ENCODE measurements around the gene CDC42EP5. TPM values are rescaled to one million over a fixed set of nuclear protein-coding genes. Genes with fewer than 3 reads are reported as not detected.
"Not testable (repeated sequence)": the region's sequence is repeated elsewhere in the genome, so short reads cannot be mapped to it uniquely, and the experiment has no call there.

Gene CDC42EP5
- total RNA-seq, 2 donors from 2014 or later, result 102 to 193 TPM

DNA sequence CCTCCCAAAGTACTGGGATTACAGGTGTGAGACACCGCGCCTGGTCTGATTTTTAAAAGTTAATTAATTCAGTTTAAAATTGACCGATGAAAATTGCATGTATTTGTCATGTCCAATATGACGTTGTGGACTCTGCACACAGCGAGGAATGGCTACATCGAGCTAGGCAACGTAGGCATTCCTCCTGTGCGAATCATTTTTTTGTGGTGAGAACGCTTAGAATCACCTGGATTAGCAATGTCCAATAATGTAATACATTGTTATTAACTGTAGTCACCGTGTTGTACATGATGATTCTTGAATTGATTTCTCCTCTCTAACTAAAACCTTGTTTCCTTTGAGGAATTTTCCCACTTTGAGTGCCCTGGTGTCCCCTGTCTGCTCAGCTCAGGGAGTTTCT is 33.0 kb upstream of the CDC42EP5 start:
- no peaks in the 10 kb centered on the region for H3K4me1 ChIP-seq (replicated peaks)
- H3K27me3 ChIP-seq (replicated peaks; ENCODE audit: insufficient read depth), result no peaks in the 10 kb centered on the region
- intact Hi-C loops (cut with DNase I), result no loop called here
- TF ChIP-seq POLR2AphosphoS5 (IDR thresholded peaks at IDR 0.05) (no peak), POLR2A (IDR thresholded peaks at IDR 0.05) (no peak), CTCF (IDR thresholded peaks at IDR 0.05) (no peak)
- H3K9me3 ChIP-seq, result no peaks in the 10 kb centered on the region
- H3K4me3 ChIP-seq, result no peak overlapping the region
- WGBS, result 72% methylated on average over 10 of the region's 10 CpGs
- no peak for DNase-seq (ENCODE audit: low spot score)
- H3K36me3 ChIP-seq, result no peaks in the 10 kb centered on the region
- H3K27ac ChIP-seq, result no peak overlapping the region

DNA sequence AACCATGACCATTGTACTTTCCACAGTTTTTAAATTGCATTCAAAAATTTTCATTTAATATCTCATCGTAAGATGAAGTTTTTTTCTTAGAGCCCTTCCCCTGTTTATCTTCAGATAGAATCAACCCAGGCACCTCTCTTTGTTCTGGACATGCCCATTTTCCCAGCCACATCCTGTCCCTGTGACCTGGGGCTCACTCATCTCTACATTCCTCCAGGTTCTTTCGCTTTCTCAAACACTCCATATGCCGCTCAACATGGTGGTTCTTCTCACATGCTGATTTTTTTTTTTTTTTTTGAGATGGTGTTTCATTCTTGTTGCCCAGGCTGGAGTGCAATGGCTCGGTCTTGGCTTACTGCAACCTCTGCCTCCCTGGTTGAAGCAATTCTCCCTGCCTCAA is 32.4 kb upstream of the CDC42EP5 start:
- WGBS, result 75% methylated on average over 4 of the region's 4 CpGs
- H3K9me3 ChIP-seq; H3K36me3 ChIP-seq; H3K27me3 ChIP-seq (replicated peaks; ENCODE audit: insufficient read depth); H3K27ac ChIP-seq; H3K4me3 ChIP-seq; H3K4me1 ChIP-seq (replicated peaks); DNase-seq (ENCODE audit: low spot score); intact Hi-C loops (cut with DNase I): not testable (repeated sequence)

DNA sequence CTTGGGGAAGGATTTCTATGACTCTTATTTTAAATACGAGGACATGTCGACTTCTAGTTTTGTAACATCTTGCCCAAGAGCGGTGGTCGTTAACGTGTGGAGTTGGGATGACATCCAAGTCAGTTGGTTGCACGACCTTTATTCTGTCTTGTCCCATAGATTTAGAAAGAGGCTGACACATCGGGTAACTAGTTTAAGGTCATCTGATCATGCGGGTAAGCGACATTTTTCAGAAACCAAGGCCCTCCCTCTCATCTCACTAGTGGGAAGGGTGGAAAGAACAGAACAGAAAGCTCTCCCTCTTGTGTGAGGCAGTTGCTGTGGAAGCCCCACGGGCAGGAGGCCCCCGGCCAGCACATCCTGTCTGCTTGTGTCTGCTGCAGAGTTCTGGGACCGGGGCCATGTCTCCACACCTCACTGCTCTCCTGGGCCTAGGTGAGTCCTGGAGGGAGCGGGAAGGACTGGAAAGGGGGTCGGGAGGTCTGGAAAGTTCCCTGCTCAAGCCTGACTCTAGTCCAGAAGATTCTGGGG is 29.5 kb upstream of the CDC42EP5 start, which contains the start of gene LAIR2:
Gene LAIR2 (plus strand): TSS at position 314 of the 531 bp plus-strand sequence. CDS start 88 bp downstream, at position 402.
- intact Hi-C loops (cut with DNase I), result no loop called here
- DNase-seq (ENCODE audit: low spot score), result no peak
- H3K27me3 ChIP-seq (replicated peaks; ENCODE audit: insufficient read depth), result no peaks in the 10 kb centered on the region
- H3K27ac ChIP-seq, result no peak within 1 kb of the TSS
- TF ChIP-seq POLR2A (IDR thresholded peaks at IDR 0.05), result no peak
- no peak for TF ChIP-seq CTCF (IDR thresholded peaks at IDR 0.05)
- no peak for TF ChIP-seq POLR2AphosphoS5 (IDR thresholded peaks at IDR 0.05)
- H3K36me3 ChIP-seq, result no peaks in the 10 kb centered on the region
- no peaks in the 10 kb centered on the region for H3K9me3 ChIP-seq
- no peak within 1 kb of the TSS for H3K4me3 ChIP-seq
- no peaks in the 10 kb centered on the region for H3K4me1 ChIP-seq (replicated peaks)
- 72% methylated on average over 14 of the region's 14 CpGs for WGBS

- H3K4me3 ChIP-seq; H3K27ac ChIP-seq; H3K36me3 ChIP-seq; H3K9me3 ChIP-seq; H3K27me3 ChIP-seq (replicated peaks; ENCODE audit: insufficient read depth); DNase-seq (ENCODE audit: low spot score); intact Hi-C loops (cut with DNase I); H3K4me1 ChIP-seq (replicated peaks): not testable (repeated sequence)
- 83% methylated on average over 8 of the region's 9 CpGs for WGBS
These were observed 25.3 kb upstream of the CDC42EP5 start for GRCh38 chr19:54498451-54498772.

GRCh38 chr19:54497747-54498450 is 24.8 kb upstream of the CDC42EP5 start:
- H3K4me3 ChIP-seq; H3K4me1 ChIP-seq (replicated peaks); H3K9me3 ChIP-seq; H3K27ac ChIP-seq; intact Hi-C loops (cut with DNase I); DNase-seq (ENCODE audit: low spot score); H3K27me3 ChIP-seq (replicated peaks; ENCODE audit: insufficient read depth); H3K36me3 ChIP-seq: not testable (repeated sequence)
- 78% methylated on average over 7 of the region's 15 CpGs for WGBS

DNA sequence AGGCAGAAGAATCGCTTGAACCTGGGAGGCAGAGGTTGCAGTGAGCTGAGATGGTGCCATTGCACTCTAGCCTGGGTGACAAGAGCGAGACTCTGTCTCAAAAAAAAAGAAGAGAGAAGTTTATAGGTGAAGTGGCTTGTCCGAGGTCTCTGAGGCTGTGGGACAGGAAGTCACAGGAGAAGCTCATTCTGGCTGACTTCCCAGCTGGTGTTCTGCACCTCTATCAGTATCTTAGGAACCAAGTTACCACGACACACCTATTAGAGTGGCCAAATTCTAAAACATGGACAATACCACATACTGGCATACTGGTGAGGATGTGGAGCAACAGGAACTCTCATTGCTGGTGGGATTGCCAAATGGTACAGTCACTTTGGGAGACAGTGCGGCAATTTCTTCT is 22.2 kb upstream of the CDC42EP5 start:
- H3K4me1 ChIP-seq (replicated peaks); H3K27me3 ChIP-seq (replicated peaks; ENCODE audit: insufficient read depth); H3K27ac ChIP-seq; H3K4me3 ChIP-seq; DNase-seq (ENCODE audit: low spot score); H3K9me3 ChIP-seq; H3K36me3 ChIP-seq; intact Hi-C loops (cut with DNase I): not testable (repeated sequence)
- 66% methylated on average over 5 of the region's 5 CpGs for WGBS

DNA sequence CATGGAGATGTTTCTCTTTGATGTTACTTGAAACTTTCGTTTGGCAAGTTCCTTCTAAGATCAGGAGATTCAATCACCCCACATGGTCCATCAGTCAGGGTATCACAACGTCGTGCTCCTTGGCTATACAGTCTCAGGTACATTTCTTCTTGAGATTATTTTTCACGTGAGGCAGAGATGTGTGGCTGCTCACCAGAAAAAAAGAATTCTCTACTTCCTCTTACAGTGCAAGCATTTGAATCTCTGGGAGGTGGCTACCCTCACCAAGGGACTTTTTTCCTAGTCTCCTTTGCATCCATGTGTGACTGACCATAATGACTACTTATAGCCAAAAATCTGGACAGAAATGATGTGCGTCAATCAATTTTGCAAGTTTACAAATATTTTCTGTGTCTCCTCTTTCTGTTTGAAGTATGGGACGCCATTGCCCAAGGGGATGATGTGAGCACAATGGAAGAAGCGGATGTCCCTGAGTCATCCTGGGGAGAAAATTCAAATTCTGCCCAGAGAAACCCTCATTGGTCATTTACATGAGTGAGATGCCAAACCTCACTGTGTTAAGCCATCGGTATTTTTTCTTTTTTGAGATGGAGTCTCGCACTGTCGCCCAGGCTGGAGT is 21.0 kb upstream of the CDC42EP5 start:
- intact Hi-C loops (cut with DNase I), result no loop called here
- H3K36me3 ChIP-seq, result no peaks in the 10 kb centered on the region
- H3K27ac ChIP-seq, result no peak overlapping the region
- WGBS, result 79% methylated on average over 10 of the region's 10 CpGs
- peaks cover 4% of the 10 kb centered on the region for H3K27me3 ChIP-seq (replicated peaks; ENCODE audit: insufficient read depth)
- DNase-seq (ENCODE audit: low spot score), result no peak
- no peaks in the 10 kb centered on the region for H3K9me3 ChIP-seq
- no peak overlapping the region for H3K4me3 ChIP-seq
- H3K4me1 ChIP-seq (replicated peaks), result no peaks in the 10 kb centered on the region
- TF ChIP-seq POLR2A (IDR thresholded peaks at IDR 0.05), result no peak
- TF ChIP-seq POLR2AphosphoS5 (IDR thresholded peaks at IDR 0.05), result no peak
- no peak for TF ChIP-seq CTCF (IDR thresholded peaks at IDR 0.05)

DNA sequence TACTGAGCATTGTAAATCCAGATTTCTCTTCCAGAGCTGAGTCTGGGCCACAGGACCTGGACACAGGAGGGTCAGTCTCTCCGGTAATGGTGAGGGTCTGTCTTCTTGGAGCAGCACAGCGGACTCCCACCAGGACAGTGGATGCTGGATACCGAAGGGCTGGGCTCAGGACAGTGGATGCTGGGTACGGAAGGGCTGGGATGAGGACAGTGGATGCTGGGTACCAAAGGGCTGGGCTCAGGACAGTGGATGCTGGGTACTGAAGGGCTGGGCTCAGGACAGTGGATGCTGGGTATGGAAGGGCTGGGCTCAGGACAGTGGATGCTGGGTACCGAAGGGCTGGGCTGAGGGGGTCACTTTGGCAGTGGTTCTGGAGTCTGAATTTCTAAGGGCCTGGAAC is 20.0 kb upstream of the CDC42EP5 start:
- H3K36me3 ChIP-seq; H3K27ac ChIP-seq; H3K4me1 ChIP-seq (replicated peaks); H3K9me3 ChIP-seq; H3K4me3 ChIP-seq; H3K27me3 ChIP-seq (replicated peaks; ENCODE audit: insufficient read depth); DNase-seq (ENCODE audit: low spot score); intact Hi-C loops (cut with DNase I): not testable (repeated sequence)
- WGBS, result 89% methylated on average over 5 of the region's 5 CpGs
